ENCODE measurements around the gene PROZ.

DNA sequence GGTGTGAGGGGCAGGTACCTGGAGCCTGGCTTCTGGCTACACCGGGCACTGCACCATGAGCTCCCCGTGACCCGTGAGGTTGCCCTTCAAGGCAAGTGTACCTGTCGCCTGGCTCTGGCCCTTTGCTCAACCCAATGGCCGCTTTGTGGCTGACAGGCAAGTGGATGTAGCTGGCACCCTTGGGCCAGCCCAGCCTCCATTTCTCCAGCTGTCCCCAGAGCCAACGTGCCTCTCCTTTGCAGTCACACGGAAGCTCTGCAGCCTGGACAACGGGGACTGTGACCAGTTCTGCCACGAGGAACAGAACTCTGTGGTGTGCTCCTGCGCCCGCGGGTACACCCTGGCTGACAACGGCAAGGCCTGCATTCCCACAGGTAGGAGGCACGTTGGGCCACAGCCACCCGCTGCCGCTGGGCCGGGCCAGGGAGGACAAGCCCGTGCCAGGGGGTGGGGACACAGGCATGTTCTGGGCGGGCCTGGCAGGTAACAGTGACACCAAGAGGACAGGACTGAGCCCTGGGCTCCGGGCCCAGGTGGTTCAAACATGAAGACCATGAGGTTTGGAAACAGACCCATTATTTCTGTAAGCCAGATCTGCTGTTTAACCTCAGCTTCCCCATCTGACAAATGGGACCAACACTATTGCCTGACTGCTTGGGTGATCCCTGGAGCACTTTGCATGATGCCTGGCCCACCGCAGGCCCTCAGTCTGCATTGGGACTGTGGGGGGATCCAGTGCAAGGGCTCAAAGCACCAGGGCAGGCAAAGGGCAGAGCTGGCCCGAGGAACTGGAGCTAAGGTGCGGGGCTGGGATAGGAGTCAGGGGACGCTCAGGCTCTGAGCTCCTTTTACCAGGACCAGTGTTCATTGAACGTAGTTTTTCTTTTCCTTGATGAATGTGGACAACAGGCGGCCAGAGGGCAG is 17.5 kb upstream of the PROZ start:
- no peak for TF ChIP-seq EZH2 (IDR thresholded peaks at IDR 0.05; ENCODE audit: insufficient read depth, low read length)
- TF ChIP-seq, protein P1, sequence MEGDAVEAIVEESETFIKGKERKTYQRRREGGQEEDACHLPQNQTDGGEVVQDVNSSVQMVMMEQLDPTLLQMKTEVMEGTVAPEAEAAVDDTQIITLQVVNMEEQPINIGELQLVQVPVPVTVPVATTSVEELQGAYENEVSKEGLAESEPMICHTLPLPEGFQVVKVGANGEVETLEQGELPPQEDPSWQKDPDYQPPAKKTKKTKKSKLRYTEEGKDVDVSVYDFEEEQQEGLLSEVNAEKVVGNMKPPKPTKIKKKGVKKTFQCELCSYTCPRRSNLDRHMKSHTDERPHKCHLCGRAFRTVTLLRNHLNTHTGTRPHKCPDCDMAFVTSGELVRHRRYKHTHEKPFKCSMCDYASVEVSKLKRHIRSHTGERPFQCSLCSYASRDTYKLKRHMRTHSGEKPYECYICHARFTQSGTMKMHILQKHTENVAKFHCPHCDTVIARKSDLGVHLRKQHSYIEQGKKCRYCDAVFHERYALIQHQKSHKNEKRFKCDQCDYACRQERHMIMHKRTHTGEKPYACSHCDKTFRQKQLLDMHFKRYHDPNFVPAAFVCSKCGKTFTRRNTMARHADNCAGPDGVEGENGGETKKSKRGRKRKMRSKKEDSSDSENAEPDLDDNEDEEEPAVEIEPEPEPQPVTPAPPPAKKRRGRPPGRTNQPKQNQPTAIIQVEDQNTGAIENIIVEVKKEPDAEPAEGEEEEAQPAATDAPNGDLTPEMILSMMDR (IDR thresholded peaks at IDR 0.05; ENCODE audit: insufficient read depth, low read depth, low read length): no peak

All from astrocyte (in vitro differentiated cells and primary cell).